ENCODE measurements around the gene ANKLE1.
"Not testable (repeated sequence)": the region's sequence is repeated elsewhere in the genome, so short reads cannot be mapped to it uniquely, and the experiment has no call there.

ANKLE1 gene

DNA sequence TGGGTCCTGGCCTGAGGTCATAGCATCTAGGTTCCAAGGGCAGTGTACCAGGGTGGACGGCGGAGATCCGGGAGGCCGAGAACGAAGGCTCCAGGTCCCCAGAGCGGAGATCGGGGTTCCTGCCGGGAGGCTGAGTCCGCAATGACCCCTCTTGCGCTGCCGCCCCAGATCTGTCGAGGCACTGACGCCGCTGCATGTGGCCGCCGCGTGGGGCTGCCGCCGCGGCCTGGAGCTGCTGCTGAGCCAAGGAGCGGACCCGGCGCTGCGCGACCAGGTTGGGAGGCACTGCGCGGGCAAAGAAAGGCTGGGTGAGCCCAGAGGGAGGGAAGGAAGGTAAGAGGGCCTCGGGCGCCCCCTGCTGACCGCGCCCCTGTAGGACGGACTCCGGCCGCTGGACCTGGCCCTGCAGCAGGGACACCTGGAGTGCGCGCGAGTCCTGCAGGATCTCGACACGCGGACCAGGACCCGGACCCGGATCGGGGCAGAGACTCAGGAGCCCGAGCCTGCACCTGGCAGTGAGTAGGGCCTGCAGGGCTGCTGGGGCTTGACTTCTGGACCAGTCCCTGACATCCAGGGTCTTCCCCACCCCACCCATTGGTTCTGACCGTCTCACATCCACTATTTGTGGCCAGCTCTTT lies 906 bp downstream of the ANKLE1 start:
- peak; percentile 81 to 82 for DNase-seq (ENCODE audit: low read depth in 2 of 2)

DNA sequence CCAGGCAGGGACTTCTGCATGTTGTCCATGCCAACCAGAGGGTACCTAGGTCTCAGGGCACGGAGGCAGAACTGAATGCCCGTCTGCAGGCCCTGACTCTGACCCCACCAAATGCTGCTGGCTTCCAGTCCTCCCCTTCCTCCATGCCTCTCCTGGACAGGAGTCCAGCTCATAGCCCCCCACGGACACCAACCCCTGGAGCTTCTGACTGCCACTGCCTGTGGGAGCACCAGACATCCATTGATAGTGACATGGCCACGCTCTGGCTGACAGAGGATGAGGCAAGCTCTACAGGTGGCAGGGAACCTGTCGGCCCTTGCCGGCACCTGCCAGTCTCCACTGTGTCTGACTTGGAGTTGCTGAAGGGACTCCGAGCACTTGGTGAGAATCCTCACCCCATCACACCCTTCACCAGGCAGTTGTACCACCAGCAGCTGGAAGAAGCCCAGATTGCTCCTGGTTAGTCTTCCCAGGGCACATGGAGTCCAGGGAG lies 1.8 kb downstream of the ANKLE1 start:
- no peak for DNase-seq (ENCODE audit: low read depth in 2 of 2)

- no peak for DNase-seq (ENCODE audit: low read depth in 2 of 2)
Measured at GRCh38 chr19:17285415-17286135, 3.9 kb downstream of the ANKLE1 start.

DNA sequence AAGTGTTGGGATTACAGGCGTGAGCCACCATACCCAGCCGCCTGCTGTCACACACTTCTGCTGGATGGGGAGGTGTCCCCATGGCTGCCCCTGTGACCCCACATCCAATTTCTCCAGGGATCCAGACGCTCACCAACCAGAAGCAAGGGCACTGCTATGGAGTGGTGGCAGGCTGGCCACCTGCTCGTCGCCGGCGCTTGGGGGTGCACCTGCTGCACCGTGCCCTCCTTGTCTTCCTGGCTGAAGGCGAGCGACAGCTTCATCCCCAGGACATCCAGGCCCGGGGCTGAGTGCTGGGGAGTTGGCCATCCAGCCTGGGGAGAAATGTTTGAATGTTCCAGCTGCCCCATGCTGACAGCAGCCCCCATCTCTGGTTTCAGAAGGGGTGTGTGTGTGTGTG lies 4.6 kb downstream of the ANKLE1 start:
- no peak for DNase-seq (ENCODE audit: low read depth in 2 of 2)

GRCh38 chr19:17286752-17287151 lies 5.1 kb downstream of the ANKLE1 start:
- DNase-seq (ENCODE audit: low read depth in 2 of 2), result no peak

GRCh38 chr19:17289489-17289888 lies 7.8 kb downstream of the ANKLE1 start:
- DNase-seq (ENCODE audit: low read depth in 2 of 2), result peak in 1 of 2 donors; percentile 57

GRCh38 chr19:17292301-17293074 lies 10.8 kb downstream of the ANKLE1 start:
- DNase-seq (ENCODE audit: low read depth in 2 of 2), result peak; percentile 69 to 78

GRCh38 chr19:17293605-17294004 lies 11.9 kb downstream of the ANKLE1 start:
- DNase-seq (ENCODE audit: low read depth in 2 of 2), result no peak

GRCh38 chr19:17294051-17294891 lies 12.6 kb downstream of the ANKLE1 start:
- DNase-seq (ENCODE audit: low read depth in 2 of 2), result peak; percentile 47 to 66

DNA sequence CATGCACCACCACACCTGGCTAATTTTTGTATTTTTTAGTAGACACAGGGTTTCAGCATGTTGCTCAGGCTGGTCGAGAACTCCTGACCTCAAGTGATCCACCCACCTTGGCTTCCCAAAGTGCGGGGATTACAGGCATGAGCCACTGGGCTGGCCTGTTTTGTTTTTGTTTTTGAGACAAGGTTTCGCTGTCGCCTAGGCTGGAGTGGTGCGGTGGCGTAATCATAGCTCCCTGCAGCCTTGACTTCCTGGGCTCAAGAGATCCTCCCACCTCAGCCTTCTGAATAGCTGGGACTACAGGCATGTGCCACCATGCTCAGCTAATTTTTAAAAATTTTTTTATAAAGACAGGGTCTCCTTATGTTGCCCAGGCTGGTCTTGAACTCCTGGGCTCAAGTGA lies 13.8 kb downstream of the ANKLE1 start:
- DNase-seq (ENCODE audit: low read depth in 2 of 2), result not testable (repeated sequence)

DNA sequence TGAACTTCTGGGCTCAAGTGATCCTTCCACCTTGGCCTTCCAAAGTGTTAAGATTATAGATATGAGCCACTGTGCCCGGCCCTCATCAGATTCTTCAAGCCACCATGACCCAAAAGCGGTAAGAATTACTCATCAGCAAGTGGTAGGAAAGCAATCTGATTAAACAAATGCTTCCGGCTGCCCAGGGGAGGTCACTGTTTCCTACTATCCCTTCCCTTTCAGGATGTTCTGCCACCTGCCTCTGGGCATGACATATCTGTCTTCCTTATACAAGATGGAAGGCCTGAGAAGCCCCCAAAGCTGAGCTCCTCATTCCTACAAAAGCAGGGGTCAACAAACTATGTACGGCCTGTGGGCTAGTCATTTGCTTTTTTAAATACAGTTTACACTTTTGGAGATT lies 14.6 kb downstream of the ANKLE1 start:
- no peak for DNase-seq (ENCODE audit: low read depth in 2 of 2)

- no peak for DNase-seq (ENCODE audit: low read depth in 2 of 2)
Measured at GRCh38 chr19:17296976-17297375, 15.3 kb downstream of the ANKLE1 start.

GRCh38 chr19:17300992-17301619 lies 19.4 kb downstream of the ANKLE1 start:
- DNase-seq (ENCODE audit: low read depth in 2 of 2), result no peak

- DNase-seq (ENCODE audit: low read depth in 2 of 2), result no peak
Measured at GRCh38 chr19:17302391-17303166, 20.9 kb downstream of the ANKLE1 start.

DNA sequence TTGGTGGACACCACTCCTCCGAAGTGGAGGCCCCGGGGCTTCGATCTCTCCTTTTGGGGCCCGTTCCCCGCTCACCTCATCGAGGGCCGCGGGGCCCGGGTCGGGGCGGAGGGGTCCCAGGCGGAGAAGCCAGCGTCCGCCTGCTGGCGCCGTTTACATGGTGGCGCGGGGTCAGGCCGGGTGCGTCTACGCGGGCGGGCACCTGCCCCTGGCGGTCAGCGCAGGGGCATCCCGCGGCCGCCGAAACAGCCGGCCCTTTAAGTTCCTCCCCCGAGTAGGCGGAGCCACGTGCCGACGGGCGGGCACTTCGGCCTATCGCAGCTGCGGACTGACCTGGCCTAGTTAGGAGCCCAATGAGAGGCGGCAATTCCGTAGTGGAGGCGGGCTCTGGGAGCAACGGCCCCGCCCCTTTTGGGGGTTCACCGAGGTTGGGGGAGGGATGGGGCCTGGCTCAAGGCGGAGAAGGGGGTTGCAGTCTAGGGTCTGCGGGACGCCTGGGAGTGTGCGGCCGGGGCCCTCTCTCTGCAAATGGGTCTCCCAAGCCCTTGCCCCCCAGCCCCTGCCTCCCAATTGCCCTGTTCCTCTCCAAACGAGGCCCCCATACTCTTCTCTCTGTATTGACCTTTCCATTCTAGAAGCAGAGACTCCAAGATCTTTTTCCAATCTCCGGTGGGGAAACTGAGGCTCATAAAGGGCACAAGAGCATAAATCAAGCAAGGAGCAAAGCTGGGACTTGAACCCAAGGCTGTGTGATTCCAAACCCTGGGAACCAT lies 21.7 kb downstream of the ANKLE1 start, which contains the start of gene ABHD8:
ABHD8 (minus strand) TSS at position 259 of the 773 bp plus-strand sequence. CDS start 1,809 bp downstream, outside the sequence.
- peak; percentile 90 to 92 for DNase-seq (ENCODE audit: low read depth in 2 of 2)

- DNase-seq (ENCODE audit: low read depth in 2 of 2), result no peak
Measured at GRCh38 chr19:17303940-17304267, 22.2 kb downstream of the ANKLE1 start.

DNA sequence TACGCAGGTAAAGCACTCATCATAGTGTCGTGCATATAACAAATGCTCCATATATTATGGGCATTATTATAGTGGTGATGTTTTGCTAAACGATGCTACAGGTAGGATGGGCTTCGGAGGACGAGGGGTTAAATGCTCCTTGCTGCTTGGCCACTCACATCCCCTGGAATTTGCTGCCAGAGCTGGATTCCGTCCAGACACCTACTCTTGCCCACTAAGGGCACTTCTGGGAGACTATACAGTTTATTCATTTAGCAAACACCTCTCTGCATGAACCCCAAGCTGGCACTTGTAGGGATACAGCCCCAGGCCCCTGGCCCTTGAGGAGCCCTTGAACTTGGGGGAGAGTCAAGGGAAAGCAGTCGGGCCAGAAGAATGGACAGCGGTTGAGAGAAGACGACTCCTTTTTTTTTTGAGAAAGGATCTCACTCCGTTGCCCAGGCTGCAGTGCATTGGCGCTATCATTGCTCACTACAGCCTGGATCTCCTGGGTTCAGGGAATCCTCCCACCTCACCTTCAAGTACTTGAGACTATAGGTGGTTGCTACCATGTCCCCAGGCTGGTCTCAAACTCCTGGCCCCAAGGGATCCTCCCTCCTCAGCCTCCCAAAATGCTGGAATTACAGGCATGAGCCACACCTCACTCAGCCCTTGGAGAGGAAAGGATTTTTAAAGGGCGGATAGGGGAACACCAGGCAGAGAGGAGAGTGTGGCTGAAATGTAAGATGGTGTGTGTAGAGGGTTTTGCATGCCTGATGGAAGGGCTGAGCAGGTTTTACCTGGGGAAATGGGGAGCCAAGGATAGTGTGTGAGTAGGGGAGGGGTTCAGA lies 22.9 kb downstream of the ANKLE1 start:
- DNase-seq (ENCODE audit: low read depth in 2 of 2), result no peak

- DNase-seq (ENCODE audit: low read depth in 2 of 2), result no peak
Measured at GRCh38 chr19:17305216-17305516, 23.5 kb downstream of the ANKLE1 start.

All from stimulated activated CD4-positive, alpha-beta T cell treated with anti-CD3 and anti-CD28 coated beads, Interleukin-4, amount 100 ng/mL, for 48 hours (primary cell).